Measurements from ENCODE around the gene SPRED1. TPM values are rescaled to one million over a fixed set of nuclear protein-coding genes. Genes with fewer than 3 reads are reported as not detected.
A peak's percentile ranks its signal among the peaks of the same experiment; 100 is the strongest.

Gene SPRED1
- total and polyA plus RNA-seq, 2 of the 13 experiments (the other 11 are each of a cell fraction or from before 2014, with no cell fraction given) = 3.8 to 9.6 TPM

GRCh38 chr15:38217191-38217595 is 35.4 kb upstream of the SPRED1 start:
- ATAC-seq = no peak
- 4% methylated on average over 3 of the region's 3 CpGs for WGBS (ENCODE audit: low lambda C conversion rate)
- no peak overlapping the region for H3K4me3 ChIP-seq (replicated peaks in 1 of 3; ENCODE audit: insufficient read depth in 1 of 3, low read depth in 2 of 3, low read length in 3 of 3)
- no peaks in the 10 kb centered on the region for H3K9me3 ChIP-seq (ENCODE audit: low read length)
- in situ Hi-C loops (cut with HindIII; ENCODE audit: extremely low pct_ligation_motif_present, low pct_unique_long_range_greater_than_20kb) (no loop called here), intact Hi-C loops (cut with micrococcal nuclease; ENCODE audit: unreplicated experiment) (no loop called here)
- H4K20me1 ChIP-seq (ENCODE audit: insufficient read depth, low read length) = no peaks in the 10 kb centered on the region
- peaks cover 30% of the 10 kb centered on the region for H3K4me1 ChIP-seq (ENCODE audit: insufficient read depth, low read length)
- no peaks in the 10 kb centered on the region for H3K79me2 ChIP-seq (ENCODE audit: insufficient read depth, low read length)
- no peak for DNase-seq (ENCODE audit: low spot score)
- no peak overlapping the region for H3K9ac ChIP-seq (ENCODE audit: insufficient read depth, low read depth, low read length)
- no peak for TF ChIP-seq HES4 (CRISPR knock-in tag; IDR thresholded peaks at IDR 0.05; ENCODE audit: borderline replicate concordance)
- TF ChIP-seq TRIM24 (CRISPR knock-in tag; IDR thresholded peaks at IDR 0.05) = no peak
- no peak for TF ChIP-seq ZBTB25 (CRISPR knock-in tag; IDR thresholded peaks at IDR 0.05)
- TF ChIP-seq GATAD1 (CRISPR knock-in tag; IDR thresholded peaks at IDR 0.05) = no peak
- no peak for TF ChIP-seq ATM (IDR thresholded peaks at IDR 0.05; ENCODE audit: borderline replicate concordance)
- TF ChIP-seq GATA4 (IDR thresholded peaks at IDR 0.05; ENCODE audit: borderline replicate concordance, low read depth) = no peak
- no TSS peak for BruUV-seq (replicated peaks)
- no peaks in the 10 kb centered on the region for H3K36me3 ChIP-seq (replicated peaks in 1 of 2; ENCODE audit: control insufficient read depth in 1 of 2, insufficient read depth in 2 of 2, low read length in 2 of 2)
- H3K27me3 ChIP-seq (ENCODE audit: control insufficient read depth in 1 of 2, insufficient read depth in 2 of 2, low read length in 2 of 2) = 0 out of 5 replicates have a peak, but pooled peaks cover 0 to 4% of the 10 kb centered on the region in 2 experiments
- ChIA-PET POLR2A (interaction anchor here (4.0 kb wide), 1 partner anchor 35 kb away, joined by 20 read pairs; the partner anchor contains the start of gene SPRED1), CTCF (ENCODE audit: low intra/inter-chr PET ratio, low total read pairs) (no interaction called here)
- H2AFZ ChIP-seq (ENCODE audit: low read length) = no peak overlapping the region
- H3K4me2 ChIP-seq (ENCODE audit: low read depth, low read length) = 0 out of 2 replicates have a peak overlapping the region, but pooled peaks have one; percentile 15
- no peak for FAIRE-seq
- no peak overlapping the region for H3K27ac ChIP-seq (ENCODE audit: extremely low read length, insufficient read depth, low read length)

GRCh38 chr15:38217788-38218609 is 34.6 kb upstream of the SPRED1 start:
- POLR2A ChIA-PET = interaction anchor here (4.0 kb wide), 1 partner anchor 34 kb away, joined by 20 read pairs; the partner anchor contains the start of gene SPRED1
- in situ Hi-C loops (cut with HindIII; ENCODE audit: extremely low pct_ligation_motif_present, low pct_unique_long_range_greater_than_20kb) (no loop called here), intact Hi-C loops (cut with micrococcal nuclease; ENCODE audit: unreplicated experiment) (no loop called here)
- Histone ChIP-seq H3K27me3 (ENCODE audit: control insufficient read depth in 1 of 2, insufficient read depth in 2 of 2, low read length in 2 of 2) (0 out of 5 replicates have a peak, but pooled peaks cover 0 to 4% of the 10 kb centered on the region in 2 experiments), H3K79me2 (ENCODE audit: insufficient read depth, low read length) (no peaks in the 10 kb centered on the region), H4K20me1 (ENCODE audit: insufficient read depth, low read length) (no peaks in the 10 kb centered on the region), H2AFZ (ENCODE audit: low read length) (no peak overlapping the region), H3K4me3 (replicated peaks in 1 of 3; ENCODE audit: insufficient read depth in 1 of 3, low read depth in 2 of 3, low read length in 3 of 3) (no peak overlapping the region), H3K27ac (ENCODE audit: extremely low read length, insufficient read depth, low read length) (no peak overlapping the region), H3K4me2 (ENCODE audit: low read depth, low read length) (no peak overlapping the region), H3K4me1 (ENCODE audit: insufficient read depth, low read length) (peaks cover 30% of the 10 kb centered on the region), H3K9ac (ENCODE audit: insufficient read depth, low read depth, low read length) (no peak overlapping the region), H3K9me3 (ENCODE audit: low read length) (no peaks in the 10 kb centered on the region), H3K36me3 (replicated peaks in 1 of 2; ENCODE audit: control insufficient read depth in 1 of 2, insufficient read depth in 2 of 2, low read length in 2 of 2) (no peaks in the 10 kb centered on the region)
- no peak for ATAC-seq
- 42% methylated on average over 3 of the region's 3 CpGs for WGBS (ENCODE audit: low lambda C conversion rate)
- no peak for DNase-seq (ENCODE audit: low spot score)
- no peak for FAIRE-seq
- BruUV-seq (replicated peaks) = no TSS peak
- CTCF ChIA-PET (ENCODE audit: low intra/inter-chr PET ratio, low total read pairs) = no interaction called here
- TF ChIP-seq ATF4 (CRISPR knock-in tag; IDR thresholded peaks at IDR 0.05) (peak in 1 of 2 experiments; percentile 88; a peak in 2 of 4 replicates), ZNF609 (CRISPR knock-in tag; IDR thresholded peaks at IDR 0.05; ENCODE audit: borderline replicate concordance) (no peak), CEBPG (CRISPR knock-in tag; IDR thresholded peaks at IDR 0.05) (0 out of 2 replicates have a peak, but pooled peaks have one; percentile 33), ZBTB3 (CRISPR knock-in tag; IDR thresholded peaks at IDR 0.05; ENCODE audit: borderline replicate concordance, low read depth) (no peak)

Measured in HepG2 (cell line).